Astrocyte (in vitro differentiated cells and primary cell): ENCODE results near the gene RPS10.

Experiments
- CTCF ChIP-seq: IDR thresholded peaks from 2 replicates; pipeline ENCODE4 v1.5.1; 2011; ENCODE audit warnings: low read depth, mild to moderate bottlenecking, inconsistent platforms, low read length, moderate library complexity; ENCODE audit not compliant: insufficient read depth
- EZH2 ChIP-seq: IDR thresholded peaks from 2 replicates; pipeline ENCODE4 v1.6.1; 2012; ENCODE audit warnings: mild to moderate bottlenecking, low read length, inconsistent platforms; ENCODE audit not compliant: insufficient read depth

- TF ChIP-seq CTCF (no peak), EZH2 (no peak)
Measured at GRCh38 chr6:34370361-34370760, 55.5 kb downstream of the RPS10 start.
